Smooth muscle cell of bladder (primary cell): Measurements from ENCODE around the gene FIBP. TPM values are rescaled to one million over a fixed set of nuclear protein-coding genes. Genes with fewer than 3 reads are reported as not detected.

Experiments
- total RNA-seq: library from RNA; depleted of rRNA; stranded (reverse); fragments of >200 nt; gene quantifications from 2 replicates; pipeline ENCODE4 v1.2.3, GENCODE V29; 2014

The FIBP gene
- total RNA-seq: 160 and 205 TPM in 2 replicates

DNA sequence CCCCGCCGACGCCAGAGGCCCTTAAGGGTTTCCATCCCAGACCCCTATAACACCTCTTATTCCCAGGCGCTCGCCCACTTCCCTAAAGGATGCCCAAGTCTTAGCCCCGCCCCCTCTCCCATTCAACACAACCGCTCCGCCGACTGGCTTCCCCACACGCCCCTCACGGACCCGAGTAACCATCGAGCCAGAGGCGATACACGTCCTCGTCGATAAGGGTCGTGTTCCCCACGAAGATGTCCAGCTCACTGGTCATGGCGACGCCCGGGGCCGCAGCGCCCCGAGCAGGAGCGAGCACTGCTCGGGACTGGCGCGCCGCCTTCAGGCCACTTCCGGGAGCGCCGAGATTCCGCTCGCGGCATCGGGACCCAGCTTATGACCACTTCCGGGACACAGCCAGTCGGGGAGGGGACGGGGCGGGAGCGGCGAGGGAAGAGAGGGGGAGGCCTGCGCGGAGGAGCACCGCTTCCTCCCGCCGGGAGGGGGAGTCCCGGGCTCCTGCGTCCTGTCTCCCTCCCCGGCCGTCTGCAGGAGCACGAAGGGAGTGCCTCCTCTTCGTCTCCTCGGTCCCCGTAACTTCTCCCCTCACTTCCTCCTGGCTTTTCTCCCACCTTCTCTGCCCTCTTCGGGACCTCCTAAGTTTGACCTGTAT, at the start of gene FIBP:
Gene FIBP (minus strand): TSS at position 309 of the 652 bp plus-strand sequence. CDS start 53 bp downstream, at position 256.

DNA sequence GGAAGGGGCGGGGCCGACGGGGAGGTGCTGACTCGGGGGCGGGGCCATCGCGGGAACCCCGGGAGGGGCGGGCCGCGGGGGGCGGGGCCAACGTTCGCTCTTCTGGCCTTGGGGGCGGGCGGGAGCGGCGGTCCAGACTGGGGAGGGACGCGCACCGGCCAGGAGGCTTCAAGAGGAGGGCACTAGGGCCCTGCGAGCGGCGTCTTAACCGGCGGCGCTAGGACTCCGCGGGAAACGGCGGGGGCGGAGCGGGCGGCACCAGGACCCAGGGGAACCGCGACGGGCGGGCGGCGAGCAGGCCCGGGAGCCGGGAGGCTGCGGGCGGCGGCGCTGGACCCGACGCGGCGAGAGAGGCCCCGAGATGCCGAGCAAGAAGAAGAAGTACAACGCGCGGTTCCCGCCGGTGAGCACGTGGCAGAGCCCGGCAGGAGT, 30.9 kb upstream of the FIBP start, which contains the start of gene DRAP1:
Gene DRAP1 (plus strand): TSS at position 286 of the 432 bp plus-strand sequence. CDS start 76 bp downstream, at position 362.

DNA sequence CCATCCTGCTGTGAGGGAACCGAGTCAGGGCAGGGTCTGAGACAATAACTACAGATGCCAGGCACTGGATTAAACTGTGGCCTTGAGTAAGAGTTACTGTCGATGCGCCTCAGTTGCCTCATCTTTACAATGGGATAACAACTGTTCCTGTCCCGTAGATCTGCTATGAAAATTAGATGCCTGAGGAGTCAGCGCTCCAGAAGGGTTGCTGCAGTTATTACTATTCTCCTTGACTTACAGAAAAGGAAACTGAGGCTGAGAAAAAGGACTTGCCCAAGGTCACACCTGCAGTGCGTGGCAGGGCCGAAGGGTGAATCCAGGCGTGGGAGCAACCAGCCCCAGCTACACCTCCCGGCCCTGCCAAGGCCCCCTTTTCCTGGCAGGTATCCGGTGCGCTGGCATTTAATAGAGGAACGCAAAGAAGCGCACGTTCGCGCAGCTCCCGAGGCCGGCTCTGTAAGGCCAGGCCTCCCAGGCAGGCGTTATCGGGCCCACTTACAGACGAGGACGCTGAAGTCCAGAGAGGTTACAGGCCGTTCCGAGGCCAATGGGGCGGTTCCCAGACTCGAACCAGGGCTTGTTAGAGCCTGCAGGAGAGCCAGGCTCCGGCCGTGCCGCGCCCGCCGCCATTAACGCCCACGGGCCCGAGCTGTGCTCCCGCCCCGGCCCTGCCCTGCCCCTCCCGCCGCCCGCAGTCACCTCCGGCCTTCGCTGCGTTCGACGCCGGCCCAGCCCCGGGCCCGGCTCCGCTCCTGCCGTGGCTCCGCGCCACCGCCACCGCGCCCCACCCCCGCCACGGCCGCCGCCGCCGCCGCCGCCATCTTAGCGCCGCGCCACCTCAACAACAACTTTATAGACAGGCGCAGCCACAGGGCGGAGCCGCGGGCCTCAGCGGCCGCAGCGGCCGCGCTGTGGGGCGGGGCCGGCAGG, 30.2 kb upstream of the FIBP start, which contains the start of gene C11orf68:
Gene C11orf68 (minus strand): TSS at position 852 of the 930 bp plus-strand sequence. CDS start 31 bp downstream, at position 821.

DNA sequence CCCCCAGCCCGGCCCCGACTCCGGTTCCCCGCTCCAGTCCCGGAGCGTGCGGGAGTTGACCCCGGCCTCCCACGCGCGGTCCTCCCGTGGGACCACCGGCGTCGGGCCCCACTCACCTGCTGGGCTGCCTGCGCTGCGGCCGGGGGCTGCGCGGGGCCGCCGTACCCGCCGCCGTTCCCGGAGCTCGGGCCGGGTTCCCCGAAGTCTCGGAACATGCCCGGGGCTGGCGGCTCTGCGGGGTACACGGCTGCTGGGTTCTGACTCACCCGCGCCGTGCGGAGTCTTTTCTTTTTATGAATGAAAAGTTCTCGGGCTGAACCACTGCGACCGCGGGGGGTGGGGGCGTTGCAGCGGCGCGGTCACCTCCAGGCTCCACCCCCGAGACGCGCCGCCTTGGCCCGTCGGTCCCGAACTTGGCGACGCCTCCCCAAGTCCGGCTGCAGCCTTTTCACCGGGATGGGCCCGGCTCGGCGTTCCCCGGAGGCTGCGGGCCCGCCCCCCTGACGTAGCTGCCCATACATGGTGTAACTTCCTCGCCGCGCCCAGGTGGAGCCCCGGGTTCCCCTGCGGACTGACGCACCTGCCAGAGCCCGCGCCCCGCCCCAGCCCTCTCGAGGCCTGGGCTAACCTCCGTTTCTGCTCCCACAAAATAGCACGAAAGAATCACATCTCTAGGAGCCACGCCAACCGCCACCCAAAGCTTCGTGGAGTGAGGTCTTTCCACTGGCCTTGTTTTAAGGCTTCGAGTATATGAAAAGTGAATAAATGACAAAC, 12.0 kb upstream of the FIBP start, which contains the start of gene FOSL1:
Gene FOSL1 (minus strand): TSS at position 264 of the 774 bp plus-strand sequence. CDS start 49 bp downstream, at position 215.

DNA sequence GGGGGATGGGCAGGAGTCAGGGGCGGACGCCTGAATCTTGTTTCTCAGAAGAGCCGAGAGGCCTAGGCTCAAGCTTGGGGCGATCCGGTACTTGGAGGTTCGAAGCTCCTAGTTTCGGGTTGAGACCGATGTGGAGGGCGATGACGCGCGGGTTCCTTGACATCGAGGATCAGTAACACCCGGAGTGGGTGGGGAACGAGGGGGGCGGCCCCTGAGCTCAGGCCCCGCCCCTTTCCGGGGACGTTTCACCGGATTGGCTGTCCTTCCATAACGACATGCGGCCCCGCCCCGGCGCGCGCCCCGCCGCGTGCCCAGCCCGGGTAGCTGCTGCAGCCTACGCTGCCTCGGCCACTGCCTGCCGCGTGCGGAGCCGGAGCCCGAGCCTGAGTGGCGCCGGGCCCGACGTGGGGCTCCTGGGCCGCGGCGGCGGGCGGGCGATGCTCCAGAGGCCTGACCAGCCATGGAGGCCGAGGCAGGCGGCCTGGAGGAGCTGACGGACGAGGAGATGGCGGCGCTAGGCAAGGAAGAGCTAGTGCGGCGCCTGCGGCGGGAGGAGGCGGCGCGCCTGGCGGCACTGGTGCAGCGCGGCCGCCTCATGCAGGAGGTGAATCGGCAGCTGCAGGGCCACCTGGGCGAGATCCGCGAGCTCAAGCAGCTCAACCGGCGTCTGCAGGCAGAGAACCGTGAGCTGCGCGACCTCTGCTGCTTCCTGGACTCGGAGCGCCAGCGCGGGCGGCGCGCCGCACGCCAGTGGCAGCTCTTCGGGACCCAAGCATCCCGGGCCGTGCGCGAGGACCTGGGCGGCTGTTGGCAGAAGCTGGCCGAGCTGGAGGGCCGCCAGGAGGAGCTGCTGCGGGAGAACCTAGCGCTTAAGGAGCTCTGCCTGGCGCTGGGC, 2.3 kb upstream of the FIBP start, which contains the start of gene CCDC85B:
Gene CCDC85B (plus strand): TSS at position 350 of the 895 bp plus-strand sequence. CDS start 111 bp downstream, at position 461.

DNA sequence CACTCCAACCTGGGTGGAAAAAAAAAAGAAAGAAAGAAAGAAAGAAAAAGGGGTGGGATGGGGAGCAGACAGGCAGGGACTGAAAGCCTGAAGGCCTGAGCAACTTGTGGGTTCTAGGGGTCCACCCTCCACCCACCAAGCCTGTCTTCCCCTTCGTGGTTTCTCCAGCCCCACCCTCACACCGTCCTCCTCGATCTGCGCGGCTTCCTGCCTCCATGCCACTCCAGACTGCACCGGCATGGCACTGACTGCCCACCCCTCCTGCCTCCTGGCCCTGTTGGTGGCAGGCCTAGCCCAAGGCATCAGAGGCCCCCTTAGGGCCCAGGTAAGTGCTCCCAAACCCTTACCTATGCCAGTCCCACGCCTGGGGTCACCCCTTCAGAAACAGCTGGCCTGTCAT, 8.7 kb downstream of the FIBP start, which contains the start of gene CTSW:
Gene CTSW (plus strand): TSS at position 221 of the 400 bp plus-strand sequence. CDS start 18 bp downstream, at position 239.

DNA sequence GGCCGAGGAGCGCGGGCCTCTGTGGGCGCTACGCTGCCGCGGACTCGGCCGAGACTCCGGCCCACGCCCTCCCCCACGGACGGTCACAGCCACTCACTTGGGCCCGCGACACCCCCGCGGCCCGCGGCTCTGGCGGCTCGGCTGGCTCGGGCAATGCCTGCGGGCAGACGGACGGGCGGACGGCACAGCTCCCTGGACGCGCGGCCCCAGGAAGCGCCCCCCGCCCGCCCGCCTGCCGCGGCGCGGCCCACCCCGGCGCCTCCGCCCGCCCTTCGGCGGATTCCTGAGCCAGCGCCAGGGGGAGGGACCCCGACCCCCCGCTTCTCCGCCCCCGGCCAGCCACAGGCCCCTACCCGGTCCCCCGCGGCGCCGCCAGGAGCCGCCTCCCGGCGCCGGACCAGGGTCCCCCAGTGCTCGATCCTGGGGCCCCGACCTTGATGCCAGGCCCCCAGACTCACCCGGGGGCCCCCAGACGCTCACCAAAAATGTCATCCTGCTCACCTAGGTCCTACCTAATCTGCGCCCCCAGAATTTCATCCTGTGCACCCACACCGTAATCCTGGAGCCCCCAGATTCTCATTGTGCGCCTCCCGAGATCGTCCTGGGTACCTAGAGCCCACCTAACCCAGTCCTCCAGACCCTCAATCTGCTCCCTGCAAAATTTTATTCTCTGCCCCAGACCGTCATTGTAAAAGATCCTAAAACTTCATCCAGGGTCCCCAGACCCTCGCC, 15.5 kb downstream of the FIBP start, which contains the start of gene EFEMP2:
Gene EFEMP2 (minus strand): TSS at position 215 of the 732 bp plus-strand sequence. CDS start 446 bp downstream, outside the sequence.

DNA sequence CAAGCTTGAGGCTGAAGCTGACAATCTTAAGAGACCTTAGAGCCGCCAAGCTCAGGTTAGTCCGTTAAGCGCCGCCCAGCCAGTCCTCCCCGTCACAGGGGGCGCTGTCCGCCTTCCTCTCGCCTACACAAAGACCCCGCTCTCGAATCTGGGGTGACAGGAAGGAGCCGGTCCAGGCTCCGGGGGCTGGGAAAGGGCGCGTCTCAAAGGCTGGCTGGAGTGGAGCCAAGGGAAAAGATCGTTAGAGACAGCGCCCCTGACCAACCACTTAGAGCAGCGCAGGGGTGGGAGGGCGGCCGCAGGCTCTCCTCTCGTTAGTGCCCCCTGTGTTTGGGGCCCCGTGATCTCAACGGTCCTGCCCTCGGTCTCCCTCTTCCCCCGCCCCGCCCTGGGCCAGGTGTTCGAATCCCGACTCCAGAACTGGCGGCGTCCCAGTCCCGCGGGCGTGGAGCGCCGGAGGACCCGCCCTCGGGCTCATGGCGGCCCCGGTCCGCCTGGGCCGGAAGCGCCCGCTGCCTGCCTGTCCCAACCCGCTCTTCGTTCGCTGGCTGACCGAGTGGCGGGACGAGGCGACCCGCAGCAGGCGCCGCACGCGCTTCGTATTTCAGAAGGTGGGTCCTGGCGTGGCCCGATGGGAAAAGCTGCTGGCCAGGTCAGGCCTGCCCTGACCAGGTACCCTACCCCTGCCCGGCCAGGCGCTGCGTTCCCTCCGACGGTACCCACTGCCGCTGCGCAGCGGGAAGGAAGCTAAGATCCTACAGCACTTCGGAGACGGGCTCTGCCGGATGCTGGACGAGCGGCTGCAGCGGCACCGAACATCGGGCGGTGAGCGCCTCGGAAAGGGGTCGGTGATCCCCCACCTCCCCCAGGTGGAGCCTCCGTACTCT, 27.8 kb downstream of the FIBP start, which contains the start of gene MUS81:
Gene MUS81 (plus strand): TSS at position 156 of the 887 bp plus-strand sequence. CDS start 321 bp downstream, at position 477.

DNA sequence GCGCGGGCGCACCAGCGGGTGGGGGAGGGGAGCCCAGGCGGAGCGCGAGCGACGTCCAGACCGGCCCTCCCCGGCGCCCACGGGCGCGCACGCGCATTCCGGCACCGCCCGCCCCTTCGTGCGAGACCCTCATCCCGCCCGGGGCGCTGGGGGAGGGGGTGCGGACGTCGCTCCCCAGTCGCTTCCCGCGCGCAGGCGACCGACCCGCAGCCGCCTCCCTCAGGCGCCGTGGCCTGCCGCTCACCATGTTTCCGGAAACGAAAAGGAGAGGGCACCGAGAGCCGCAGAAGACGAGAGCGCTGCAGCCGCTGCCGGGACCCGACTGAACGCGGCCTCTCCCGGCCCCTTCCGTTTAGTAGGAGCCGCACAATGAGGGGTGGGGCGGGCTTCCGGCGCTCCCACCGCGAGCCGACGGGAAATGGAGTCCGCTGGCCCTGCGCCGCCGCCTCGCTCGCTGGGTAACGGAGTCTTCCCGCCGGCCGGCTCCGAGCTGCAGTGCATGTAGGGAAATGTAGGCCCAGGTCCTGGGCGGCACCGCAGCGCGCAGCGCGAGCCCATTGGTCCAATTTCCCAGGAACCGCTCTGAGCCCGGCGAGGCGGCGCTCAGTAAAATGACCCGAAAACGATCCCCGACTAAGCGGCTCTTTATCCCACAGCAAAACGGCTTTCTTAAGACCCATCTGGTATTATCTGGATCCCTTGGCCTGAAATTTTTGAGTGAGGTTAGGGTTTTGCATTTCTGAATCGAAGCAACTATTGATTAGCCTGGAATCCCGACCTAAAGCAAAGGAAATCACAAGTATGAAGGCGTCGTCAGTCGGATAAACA, 30.2 kb downstream of the FIBP start, which contains the start of gene CFL1:
Gene CFL1 (minus strand): TSS at position 328 of the 828 bp plus-strand sequence. CDS start 81 bp downstream, at position 247.

Other genes starting within 250 kb of the FIBP start
- 14.1 and 17.9 TPM in 2 replicates for gene RELA, start 225.6 kb downstream of the FIBP start, total RNA-seq
- 38.0 and 44.3 TPM in 2 replicates for gene KAT5, start 176.2 kb downstream of the FIBP start, total RNA-seq
- gene RNASEH2C, start 167.7 kb downstream of the FIBP start, total RNA-seq: 34.8 and 39.8 TPM in 2 replicates
- 4.0 and 5.5 TPM in 2 replicates for gene AP5B1, start 107.5 kb downstream of the FIBP start, total RNA-seq
- gene OVOL1, start 101.4 kb downstream of the FIBP start, total RNA-seq: not detected in 2 replicates
- gene SNX32, start 54.5 kb downstream of the FIBP start, total RNA-seq: 0.65 and 1.3 TPM in 2 replicates
- 767 and 912 TPM in 2 replicates for gene CFL1, start 30.3 kb downstream of the FIBP start, total RNA-seq
- 37.7 and 39.0 TPM in 2 replicates for gene MUS81, start 28.0 kb downstream of the FIBP start, total RNA-seq
- 72.7 and 94.0 TPM in 2 replicates for gene EFEMP2, start 15.7 kb downstream of the FIBP start, total RNA-seq
- gene CTSW, start 8.6 kb downstream of the FIBP start, total RNA-seq: not detected in 2 replicates
- gene CCDC85B, start 2.2 kb upstream of the FIBP start, total RNA-seq: 32.4 and 49.1 TPM in 2 replicates
- 2.6 and 4.4 TPM in 2 replicates for gene FOSL1, start 11.9 kb upstream of the FIBP start, total RNA-seq
- 11.1 and 15.3 TPM in 2 replicates for gene C11orf68, start 30.6 kb upstream of the FIBP start, total RNA-seq
- gene DRAP1, start 31.0 kb upstream of the FIBP start, total RNA-seq: 245 and 284 TPM in 2 replicates
- gene TSGA10IP, start 57.0 kb upstream of the FIBP start, total RNA-seq: not detected in 2 replicates
- gene SART1, start 73.3 kb upstream of the FIBP start, total RNA-seq: 60.3 and 78.4 TPM in 2 replicates
- gene EIF1AD, start 113.7 kb upstream of the FIBP start, total RNA-seq: 20.8 and 29.0 TPM in 2 replicates
- 9.7 and 19.1 TPM in 2 replicates for gene BANF1, start 114.0 kb upstream of the FIBP start, total RNA-seq
- 0.14 TPM in 1 of 2 replicates, not detected in the other for gene CST6, start 123.5 kb upstream of the FIBP start, total RNA-seq
- 0.14 TPM in 1 of 2 replicates, not detected in the other for gene CATSPER1, start 138.0 kb upstream of the FIBP start, total RNA-seq
- gene GAL3ST3, start 160.7 kb upstream of the FIBP start, total RNA-seq: under 0.01 and 0.14 TPM in 2 replicates
- gene SF3B2, start 163.9 kb upstream of the FIBP start, total RNA-seq: 81.8 and 115 TPM in 2 replicates
- 17.9 and 28.0 TPM in 2 replicates for gene PACS1, start 181.8 kb upstream of the FIBP start, total RNA-seq